Activated CD4-positive, alpha-beta T cell treated with anti-CD3 and anti-CD28 coated beads, Interleukin-2, amount 10 ng/mL, durations not matched to agents 7 days and 5 days (primary cell): ENCODE data around the gene ADCY5. TPM values are rescaled to one million over a fixed set of nuclear protein-coding genes. Genes with fewer than 3 reads are reported as not detected.

Experiments
- CTCF ChIA-PET: fragments of 350-600 bp; sonication (Branson Sonifier 250); formaldehyde crosslinking; loops from one replicate; lab custom pipeline; 2021; ENCODE audit warnings: antibody characterized with exemption; lab: Charles Lee
- POLR2A ChIA-PET: fragments of 350-600 bp; sonication (Branson Sonifier 250); formaldehyde crosslinking; loops from one replicate; lab custom pipeline; 2021; ENCODE audit warnings: antibody characterized with exemption; lab: Charles Lee
- DNase-seq: peaks from one replicate; pipeline ENCODE4 v3.0.0-alpha.2; 2020
- H3K27ac Mint-ChIP-seq: one replicate; pipeline ENCODE4 v1.8.0; 2021; ENCODE audit warnings: mild to moderate bottlenecking, moderate library complexity, mixed read lengths
- H3K27me3 Mint-ChIP-seq: one replicate; pipeline ENCODE4 v1.8.0; 2021; ENCODE audit warnings: mixed read lengths
- H3K36me3 Mint-ChIP-seq: one replicate; pipeline ENCODE4 v1.8.0; 2021; ENCODE audit warnings: low read depth, mixed read lengths
- H3K4me1 Mint-ChIP-seq: one replicate; pipeline ENCODE4 v1.8.0; 2021; ENCODE audit warnings: mixed read lengths
- H3K4me3 Mint-ChIP-seq: one replicate; pipeline ENCODE4 v1.8.0; 2021; ENCODE audit warnings: mild to moderate bottlenecking, moderate library complexity, mixed read lengths
- H3K9me3 Mint-ChIP-seq: one replicate; pipeline ENCODE4 v1.8.0; 2021; ENCODE audit warnings: mixed read lengths
- total RNA-seq, 2 experiments: library from RNA; stranded (reverse); gene quantifications; one replicate each; pipeline ENCODE4 v1.2.3, GENCODE V29; 2021

ADCY5 gene
- total RNA-seq, 2 experiments from 2014 or later = not detected

- Mint-ChIP-seq H3K36me3 (no peaks in the 10 kb centered on the region), H3K4me1 (no peaks in the 10 kb centered on the region), H3K27me3 (no peaks in the 10 kb centered on the region), H3K9me3 (no peaks in the 10 kb centered on the region), H3K27ac (no peak overlapping the region), H3K4me3 (no peak overlapping the region)
- POLR2A ChIA-PET = no interaction called here
- DNase-seq = no peak
- CTCF ChIA-PET = no interaction called here
Measured at GRCh38 chr3:123322866-123323265, 126.0 kb downstream of the ADCY5 start.

- ChIA-PET CTCF (no interaction called here), POLR2A (no interaction called here)
- no peak overlapping the region for H3K27ac Mint-ChIP-seq
- no peak overlapping the region for H3K4me3 Mint-ChIP-seq
- DNase-seq = no peak
- H3K9me3 Mint-ChIP-seq = no peaks in the 10 kb centered on the region
- no peaks in the 10 kb centered on the region for H3K36me3 Mint-ChIP-seq
- no peaks in the 10 kb centered on the region for H3K4me1 Mint-ChIP-seq
- peaks cover 2% of the 10 kb centered on the region for H3K27me3 Mint-ChIP-seq
Measured at GRCh38 chr3:123321806-123322205, 127.1 kb downstream of the ADCY5 start.

GRCh38 chr3:123320221-123320620 lies 128.7 kb downstream of the ADCY5 start:
- no peaks in the 10 kb centered on the region for H3K4me1 Mint-ChIP-seq
- H3K27me3 Mint-ChIP-seq = peaks cover 4% of the 10 kb centered on the region
- ChIA-PET CTCF (interaction anchor here (1.3 kb wide), 1 partner anchor 39 kb away, joined by 4 read pairs; no protein-coding TSS in a partner anchor), POLR2A (no interaction called here)
- H3K4me3 Mint-ChIP-seq = no peak overlapping the region
- H3K27ac Mint-ChIP-seq = no peak overlapping the region
- DNase-seq = no peak
- no peaks in the 10 kb centered on the region for H3K36me3 Mint-ChIP-seq
- H3K9me3 Mint-ChIP-seq = no peaks in the 10 kb centered on the region

GRCh38 chr3:123319760-123320159 lies 129.1 kb downstream of the ADCY5 start:
- Mint-ChIP-seq H3K9me3 (no peaks in the 10 kb centered on the region), H3K4me1 (no peaks in the 10 kb centered on the region), H3K27ac (no peak overlapping the region), H3K27me3 (peaks cover 4% of the 10 kb centered on the region), H3K4me3 (no peak overlapping the region), H3K36me3 (no peaks in the 10 kb centered on the region)
- ChIA-PET POLR2A (no interaction called here), CTCF (interaction anchor here (1.3 kb wide), 1 partner anchor 40 kb away, joined by 4 read pairs; no protein-coding TSS in a partner anchor)
- no peak for DNase-seq

- no peak for DNase-seq
- Mint-ChIP-seq H3K36me3 (no peaks in the 10 kb centered on the region), H3K4me3 (no peak overlapping the region)
Measured at GRCh38 chr3:123318374-123318773, 130.5 kb downstream of the ADCY5 start.

GRCh38 chr3:123317716-123318115 lies 131.2 kb downstream of the ADCY5 start:
- no peak for DNase-seq
- no peaks in the 10 kb centered on the region for H3K36me3 Mint-ChIP-seq
- POLR2A ChIA-PET = no interaction called here
- H3K27me3 Mint-ChIP-seq = peaks cover 4% of the 10 kb centered on the region
- no peaks in the 10 kb centered on the region for H3K4me1 Mint-ChIP-seq
- H3K4me3 Mint-ChIP-seq = no peak overlapping the region
- H3K27ac Mint-ChIP-seq = no peak overlapping the region
- H3K9me3 Mint-ChIP-seq = no peaks in the 10 kb centered on the region
- CTCF ChIA-PET = no interaction called here

More at GRCh38 chr3:123318374-123318773, 130.5 kb downstream of the ADCY5 start:
- CTCF ChIA-PET = interaction anchor here (0.9 kb wide), 1 partner anchor 14 kb away, joined by 3 read pairs; no protein-coding TSS in a partner anchor
- Mint-ChIP-seq H3K27me3 (peaks cover 4% of the 10 kb centered on the region), H3K9me3 (no peaks in the 10 kb centered on the region), H3K4me1 (no peaks in the 10 kb centered on the region), H3K27ac (no peak overlapping the region)
- POLR2A ChIA-PET = no interaction called here

GRCh38 chr3:123315271-123315595 lies 133.7 kb downstream of the ADCY5 start:
- ChIA-PET CTCF (interaction anchor here (0.6 to 1.4 kb wide), 2 partner anchors 11 to 584 kb away, joined by 4 read pairs; no protein-coding TSS in a partner anchor), POLR2A (no interaction called here)
- no peaks in the 10 kb centered on the region for H3K9me3 Mint-ChIP-seq
- no peaks in the 10 kb centered on the region for H3K4me1 Mint-ChIP-seq
- DNase-seq = no peak
- H3K4me3 Mint-ChIP-seq = no peak overlapping the region
- peaks cover 4% of the 10 kb centered on the region for H3K27me3 Mint-ChIP-seq
- H3K27ac Mint-ChIP-seq = no peak overlapping the region
- H3K36me3 Mint-ChIP-seq = no peaks in the 10 kb centered on the region

- DNase-seq = no peak
- no peaks in the 10 kb centered on the region for H3K9me3 Mint-ChIP-seq
- POLR2A ChIA-PET = no interaction called here
- peaks cover 4% of the 10 kb centered on the region for H3K27me3 Mint-ChIP-seq
- no peak overlapping the region for H3K27ac Mint-ChIP-seq
- CTCF ChIA-PET = interaction anchor here (0.6 to 1.4 kb wide), 2 partner anchors 11 to 584 kb away, joined by 4 read pairs; no protein-coding TSS in a partner anchor
- no peaks in the 10 kb centered on the region for H3K36me3 Mint-ChIP-seq
- H3K4me1 Mint-ChIP-seq = no peaks in the 10 kb centered on the region
- H3K4me3 Mint-ChIP-seq = no peak overlapping the region
Measured at GRCh38 chr3:123314359-123315270, 134.3 kb downstream of the ADCY5 start.

GRCh38 chr3:123313889-123314288 lies 135.0 kb downstream of the ADCY5 start:
- no peaks in the 10 kb centered on the region for H3K36me3 Mint-ChIP-seq
- ChIA-PET CTCF (interaction anchor here (1.4 kb wide), 1 partner anchor 12 kb away, joined by 4 read pairs; no protein-coding TSS in a partner anchor), POLR2A (no interaction called here)
- peaks cover 4% of the 10 kb centered on the region for H3K27me3 Mint-ChIP-seq
- H3K4me1 Mint-ChIP-seq = no peaks in the 10 kb centered on the region
- no peak overlapping the region for H3K27ac Mint-ChIP-seq
- DNase-seq = no peak
- H3K9me3 Mint-ChIP-seq = no peaks in the 10 kb centered on the region
- H3K4me3 Mint-ChIP-seq = no peak overlapping the region

GRCh38 chr3:123312331-123313265 lies 136.3 kb downstream of the ADCY5 start:
- Mint-ChIP-seq H3K4me1 (no peaks in the 10 kb centered on the region), H3K9me3 (no peaks in the 10 kb centered on the region), H3K27ac (no peak overlapping the region), H3K27me3 (peaks cover 4% of the 10 kb centered on the region), H3K36me3 (no peaks in the 10 kb centered on the region), H3K4me3 (no peak overlapping the region)
- CTCF ChIA-PET = no interaction called here
- POLR2A ChIA-PET = no interaction called here
- no peak for DNase-seq

- no peak overlapping the region for H3K4me3 Mint-ChIP-seq
- CTCF ChIA-PET = no interaction called here
- H3K9me3 Mint-ChIP-seq = no peaks in the 10 kb centered on the region
- peak overlapping the region; percentile 33 for H3K27ac Mint-ChIP-seq
- H3K36me3 Mint-ChIP-seq = no peaks in the 10 kb centered on the region
- no peaks in the 10 kb centered on the region for H3K4me1 Mint-ChIP-seq
- POLR2A ChIA-PET = no interaction called here
- no peak for DNase-seq
- peaks cover 6% of the 10 kb centered on the region for H3K27me3 Mint-ChIP-seq
Measured at GRCh38 chr3:123311201-123311600, 137.7 kb downstream of the ADCY5 start.

- Mint-ChIP-seq H3K27me3 (peaks cover 4% of the 10 kb centered on the region), H3K4me1 (no peaks in the 10 kb centered on the region), H3K27ac (no peak overlapping the region), H3K36me3 (no peaks in the 10 kb centered on the region), H3K4me3 (no peak overlapping the region), H3K9me3 (no peaks in the 10 kb centered on the region)
- ChIA-PET POLR2A (no interaction called here), CTCF (no interaction called here)
- no peak for DNase-seq
Measured at GRCh38 chr3:123310741-123311140, 138.1 kb downstream of the ADCY5 start.
